Right renal cortex interstitium (tissue), 3 donors: ENCODE measurements around the gene PRKAG2. TPM values are rescaled to one million over a fixed set of nuclear protein-coding genes. Genes with fewer than 3 reads are reported as not detected.

Experiments used
- DNase-seq, 3 donors: peaks; one replicate each; pipeline ENCODE4 v3.0.0-alpha.2; 2013; ENCODE audit warnings: low read depth in 3 of 3, low spot score in 2 of 3
- polyA plus RNA-seq, 3 donors: library from polyadenylated mRNA; unstranded; fragments of 120-200 nt; gene quantifications; one replicate each; pipeline ENCODE4 v1.2.1, GENCODE V29; 2013; ENCODE audit not compliant: insufficient read length in 3 of 3

Gene PRKAG2
- polyA plus RNA-seq, 3 donors: 29.7 to 30.4 (median 30.0) TPM

- DNase-seq: no peak
Measured at GRCh38 chr7:151723321-151723720, 153.6 kb downstream of the PRKAG2 start.

GRCh38 chr7:151722533-151722932 is 154.4 kb downstream of the PRKAG2 start:
- no peak for DNase-seq

- no peak for DNase-seq
Measured at GRCh38 chr7:151721694-151722093, 155.2 kb downstream of the PRKAG2 start.

- DNase-seq: no peak
Measured at GRCh38 chr7:151721236-151721635, 155.7 kb downstream of the PRKAG2 start.

GRCh38 chr7:151720280-151720679 is 156.6 kb downstream of the PRKAG2 start:
- no peak for DNase-seq

GRCh38 chr7:151719897-151720242 is 157.0 kb downstream of the PRKAG2 start:
- DNase-seq: no peak

GRCh38 chr7:151719031-151719896 is 157.7 kb downstream of the PRKAG2 start:
- no peak for DNase-seq

GRCh38 chr7:151717918-151718317 is 159.0 kb downstream of the PRKAG2 start:
- DNase-seq: no peak

GRCh38 chr7:151717415-151717814 is 159.5 kb downstream of the PRKAG2 start:
- no peak for DNase-seq

GRCh38 chr7:151716323-151716722 is 160.6 kb downstream of the PRKAG2 start:
- DNase-seq: no peak

- no peak for DNase-seq
Measured at GRCh38 chr7:151715666-151716315, 161.1 kb downstream of the PRKAG2 start.

GRCh38 chr7:151714201-151714600 is 162.7 kb downstream of the PRKAG2 start:
- no peak for DNase-seq

GRCh38 chr7:151712810-151713125 is 164.1 kb downstream of the PRKAG2 start:
- DNase-seq: no peak

- DNase-seq: no peak
Measured at GRCh38 chr7:151711906-151712809, 164.8 kb downstream of the PRKAG2 start.

GRCh38 chr7:151711435-151711872 is 165.5 kb downstream of the PRKAG2 start:
- no peak for DNase-seq

GRCh38 chr7:151710646-151711434 is 166.1 kb downstream of the PRKAG2 start:
- no peak for DNase-seq

- no peak for DNase-seq
Measured at GRCh38 chr7:151710121-151710640, 166.7 kb downstream of the PRKAG2 start.

GRCh38 chr7:151709141-151710038 is 167.5 kb downstream of the PRKAG2 start:
- no peak for DNase-seq

GRCh38 chr7:151708610-151709009 is 168.3 kb downstream of the PRKAG2 start:
- no peak for DNase-seq
